Type B pancreatic cell (in vitro differentiated cells): ENCODE measurements around the gene SOBP. TPM values are rescaled to one million over a fixed set of nuclear protein-coding genes. Genes with fewer than 3 reads are reported as not detected.

Experiments
- DNase-seq: peaks from one replicate; pipeline ENCODE4 v3.0.0; 2021; ENCODE audit warnings: mixed read lengths; ENCODE audit not compliant: unreplicated experiment; ENCODE audit errors: extremely low spot score
- H3K27ac Mint-ChIP-seq: 2 replicates; pipeline ENCODE4 v1.8.0; 2021; ENCODE audit warnings: mild to moderate bottlenecking, mixed read lengths
- H3K27me3 Mint-ChIP-seq: 2 replicates; pipeline ENCODE4 v1.8.0; 2021; ENCODE audit warnings: mixed read lengths
- H3K36me3 Mint-ChIP-seq: 2 replicates; pipeline ENCODE4 v1.8.0; 2021; ENCODE audit warnings: mixed read lengths
- H3K4me1 Mint-ChIP-seq: one replicate; pipeline ENCODE4 v1.8.0; 2021; ENCODE audit warnings: mixed read lengths; ENCODE audit not compliant: unreplicated experiment
- H3K4me3 Mint-ChIP-seq: 2 replicates; pipeline ENCODE4 v1.8.0; 2021; ENCODE audit warnings: mild to moderate bottlenecking, mixed read lengths
- H3K9me3 Mint-ChIP-seq: 2 replicates; pipeline ENCODE4 v1.8.0; 2021; ENCODE audit warnings: mixed read lengths
- total RNA-seq: library from RNA; stranded (reverse); gene quantifications from 2 replicates; pipeline ENCODE4 v1.2.1, GENCODE V29; 2021; ENCODE audit warnings: low replicate concordance
- TF ChIP-seq, protein P1 (sequence below): fragments of 200-600 bp; sonication (generic); conservative IDR thresholded peaks from 2 replicates; pipeline ENCODE4 v1.5.0; 2021; ENCODE audit warnings: antibody characterized with exemption, mild to moderate bottlenecking

SOBP gene
- total RNA-seq, 1 donor from 2014 or later: 19.4 TPM

DNA sequence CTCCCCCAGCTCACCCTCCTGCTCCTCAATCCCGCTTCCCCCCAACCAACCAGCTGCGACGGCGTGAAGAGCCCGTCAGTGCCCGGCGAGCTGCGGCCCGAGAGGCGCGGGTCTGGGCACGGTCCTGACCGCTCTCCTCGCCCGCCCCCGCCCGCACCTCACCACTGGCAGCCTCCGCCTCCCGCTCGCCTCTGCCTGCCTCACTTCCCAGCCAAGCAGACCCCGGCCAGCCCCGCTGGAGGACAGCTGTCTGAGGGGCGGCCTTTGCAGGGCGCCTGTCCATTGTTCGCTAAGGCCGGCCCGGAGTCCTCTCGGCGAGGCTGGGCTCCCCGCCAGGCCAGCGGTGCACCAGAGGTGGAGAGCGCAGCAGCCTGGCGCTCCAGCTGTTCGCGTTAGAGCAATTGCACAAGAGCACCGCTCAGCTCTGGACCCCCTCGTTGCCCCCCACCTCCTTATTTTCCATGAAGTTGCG is 1.3 kb downstream of the SOBP start:
- no peaks in the 10 kb centered on the region for H3K9me3 Mint-ChIP-seq
- H3K27ac Mint-ChIP-seq: no peak overlapping the region
- H3K4me1 Mint-ChIP-seq: peaks cover 26% of the 10 kb centered on the region
- H3K4me3 Mint-ChIP-seq: no peak overlapping the region
- H3K27me3 Mint-ChIP-seq: peaks cover 45% of the 10 kb centered on the region
- peak; percentile 76 for DNase-seq
- TF ChIP-seq, protein P1, sequence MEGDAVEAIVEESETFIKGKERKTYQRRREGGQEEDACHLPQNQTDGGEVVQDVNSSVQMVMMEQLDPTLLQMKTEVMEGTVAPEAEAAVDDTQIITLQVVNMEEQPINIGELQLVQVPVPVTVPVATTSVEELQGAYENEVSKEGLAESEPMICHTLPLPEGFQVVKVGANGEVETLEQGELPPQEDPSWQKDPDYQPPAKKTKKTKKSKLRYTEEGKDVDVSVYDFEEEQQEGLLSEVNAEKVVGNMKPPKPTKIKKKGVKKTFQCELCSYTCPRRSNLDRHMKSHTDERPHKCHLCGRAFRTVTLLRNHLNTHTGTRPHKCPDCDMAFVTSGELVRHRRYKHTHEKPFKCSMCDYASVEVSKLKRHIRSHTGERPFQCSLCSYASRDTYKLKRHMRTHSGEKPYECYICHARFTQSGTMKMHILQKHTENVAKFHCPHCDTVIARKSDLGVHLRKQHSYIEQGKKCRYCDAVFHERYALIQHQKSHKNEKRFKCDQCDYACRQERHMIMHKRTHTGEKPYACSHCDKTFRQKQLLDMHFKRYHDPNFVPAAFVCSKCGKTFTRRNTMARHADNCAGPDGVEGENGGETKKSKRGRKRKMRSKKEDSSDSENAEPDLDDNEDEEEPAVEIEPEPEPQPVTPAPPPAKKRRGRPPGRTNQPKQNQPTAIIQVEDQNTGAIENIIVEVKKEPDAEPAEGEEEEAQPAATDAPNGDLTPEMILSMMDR: no peak
- peaks cover 4% of the 10 kb centered on the region for H3K36me3 Mint-ChIP-seq

DNA sequence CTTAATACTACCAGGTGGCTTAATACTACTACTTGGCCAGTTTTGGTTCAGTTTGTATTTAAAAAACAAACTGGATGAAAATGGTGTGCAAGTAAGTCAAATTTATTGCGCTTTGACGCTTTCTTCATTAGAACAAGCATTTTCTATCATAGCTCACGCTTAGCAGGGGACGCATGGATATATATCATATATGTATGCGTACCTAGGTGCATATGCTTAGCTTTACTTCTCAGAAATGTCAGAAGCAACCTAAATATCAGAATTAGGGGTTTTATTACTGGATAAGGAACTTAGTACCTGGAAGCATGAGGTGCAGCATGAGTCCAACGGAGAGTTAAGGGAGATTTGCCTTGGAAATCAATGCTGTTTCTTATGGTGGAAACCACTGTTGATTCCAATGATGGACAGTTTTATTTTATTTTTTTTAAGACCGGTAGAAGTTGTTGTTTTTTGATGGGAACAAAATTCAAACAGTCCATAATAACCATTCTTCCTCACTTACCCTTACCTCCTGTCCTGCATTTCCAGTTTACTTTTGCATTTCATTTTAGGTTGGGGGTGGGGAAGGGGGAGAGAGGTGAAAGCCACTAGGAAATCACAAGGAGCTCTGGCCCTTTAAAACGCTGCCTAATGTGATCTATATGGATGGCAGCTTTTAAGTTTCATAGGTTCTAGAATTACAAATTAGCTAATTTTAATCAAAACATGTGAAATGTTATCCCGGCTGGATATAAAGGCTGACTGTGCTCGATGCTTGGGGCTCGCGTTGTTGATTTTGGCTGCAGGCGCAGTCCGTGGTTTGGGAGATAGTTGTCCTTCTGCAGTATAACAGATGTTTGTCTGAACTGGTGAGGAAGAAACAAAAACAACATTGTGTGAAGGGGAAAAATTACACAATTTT is 2.1 kb downstream of the SOBP start:
- Mint-ChIP-seq H3K27ac (no peak overlapping the region), H3K4me1 (peaks cover 30% of the 10 kb centered on the region), H3K9me3 (no peaks in the 10 kb centered on the region), H3K36me3 (no peaks in the 10 kb centered on the region), H3K27me3 (peaks cover 39% of the 10 kb centered on the region), H3K4me3 (no peak overlapping the region)
- DNase-seq: no peak
- TF ChIP-seq, protein P1: no peak

DNA sequence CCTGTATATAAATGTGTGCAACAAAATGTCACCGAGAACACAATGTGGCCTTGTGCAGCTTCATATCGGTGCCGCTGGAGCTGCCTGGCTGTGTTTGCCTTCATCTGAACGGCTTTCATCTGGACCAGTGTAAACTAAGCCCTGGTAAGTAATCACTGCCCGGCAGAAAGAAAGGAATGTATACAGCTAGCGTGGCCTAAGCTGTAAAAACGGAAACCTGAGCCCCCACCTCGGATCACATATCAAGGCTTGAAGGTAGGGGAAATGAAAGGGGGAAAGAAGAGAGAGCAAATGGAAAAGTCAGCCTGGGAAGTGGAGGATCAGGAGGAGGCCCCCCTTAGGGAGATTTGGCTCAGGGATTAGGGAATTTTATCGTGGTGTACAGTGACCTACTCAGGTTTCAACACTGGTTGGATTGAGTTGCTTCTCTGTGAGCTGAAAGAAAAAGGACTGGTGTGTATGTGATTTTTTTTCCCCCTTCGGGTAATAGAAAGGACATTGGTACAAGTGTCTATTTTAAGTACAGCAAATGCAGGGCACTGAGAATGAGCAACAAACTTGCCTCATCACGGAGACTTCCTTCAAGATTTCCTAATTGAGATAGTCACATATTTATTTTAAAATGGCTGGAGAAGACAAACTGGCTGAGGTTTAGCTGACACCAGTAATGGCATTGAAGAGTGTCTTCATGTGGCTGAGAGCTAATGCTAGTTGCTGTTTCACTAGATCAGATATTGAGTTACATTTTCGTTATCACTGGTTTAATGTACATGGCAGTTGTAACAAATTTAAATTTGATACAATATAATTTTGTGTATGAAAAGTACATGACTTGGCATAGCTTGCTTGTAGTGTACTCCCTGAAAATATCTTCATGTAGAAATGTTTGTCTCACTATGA is 3.5 kb downstream of the SOBP start:
- no peak for DNase-seq
- H3K27me3 Mint-ChIP-seq: peaks cover 25% of the 10 kb centered on the region

DNA sequence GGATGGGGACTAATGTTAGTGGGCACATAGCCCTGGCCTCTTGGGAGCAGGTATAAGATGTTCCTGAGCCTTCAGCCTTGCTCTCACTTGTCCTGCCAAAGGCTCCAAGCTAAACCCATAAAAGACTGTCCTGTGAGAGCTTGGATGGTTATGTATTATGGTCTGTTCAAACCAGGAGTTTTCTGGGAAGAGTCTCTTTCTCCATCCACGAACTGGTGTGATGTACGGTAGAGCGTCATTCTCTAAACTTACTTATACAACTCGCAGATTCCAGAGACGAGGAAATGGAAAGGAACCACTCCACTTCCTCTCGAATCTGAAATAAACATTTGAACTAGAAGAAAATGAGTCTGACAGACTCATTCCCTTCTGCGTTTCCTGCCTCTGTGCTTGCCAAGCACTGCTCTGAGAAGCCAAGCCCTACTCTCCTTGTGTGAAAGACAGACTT is 5.3 kb downstream of the SOBP start:
- H3K27ac Mint-ChIP-seq: no peak overlapping the region
- H3K9me3 Mint-ChIP-seq: no peaks in the 10 kb centered on the region
- DNase-seq: no peak
- no peaks in the 10 kb centered on the region for H3K36me3 Mint-ChIP-seq
- peaks cover 33% of the 10 kb centered on the region for H3K4me1 Mint-ChIP-seq
- TF ChIP-seq, protein P1: no peak
- H3K27me3 Mint-ChIP-seq: peaks cover 17% of the 10 kb centered on the region
- H3K4me3 Mint-ChIP-seq: peak overlapping the region; percentile 36

More for the DNA sequence above, 3.5 kb downstream of the SOBP start:
- Mint-ChIP-seq H3K4me3 (no peak overlapping the region), H3K36me3 (no peaks in the 10 kb centered on the region), H3K4me1 (peaks cover 28% of the 10 kb centered on the region), H3K27ac (no peak overlapping the region), H3K9me3 (no peaks in the 10 kb centered on the region)
- TF ChIP-seq, protein P1: no peak

DNA sequence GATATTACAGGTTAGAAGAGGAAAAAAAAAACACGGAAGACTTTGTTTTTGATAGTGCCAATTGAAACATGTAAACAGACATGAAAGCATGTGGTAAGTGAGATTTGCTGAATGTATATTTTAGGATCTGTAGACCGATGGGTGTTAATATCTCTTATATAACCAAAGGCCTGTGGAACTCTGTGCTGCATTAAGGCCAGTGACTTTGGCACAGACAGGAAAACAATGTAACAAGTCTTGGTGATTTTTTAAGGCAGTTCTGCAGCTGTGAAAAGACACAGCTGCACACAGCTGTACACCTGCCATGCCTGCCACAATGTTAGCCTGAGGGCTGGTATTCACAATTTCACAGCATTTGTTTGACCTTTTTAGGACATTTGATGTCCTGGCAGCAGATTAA is 6.1 kb downstream of the SOBP start:
- TF ChIP-seq, protein P1: no peak
- H3K27ac Mint-ChIP-seq: no peak overlapping the region

More for the DNA sequence above, 6.1 kb downstream of the SOBP start:
- Mint-ChIP-seq H3K27me3 (peaks cover 12% of the 10 kb centered on the region), H3K9me3 (no peaks in the 10 kb centered on the region), H3K4me1 (peaks cover 33% of the 10 kb centered on the region), H3K36me3 (no peaks in the 10 kb centered on the region), H3K4me3 (no peak overlapping the region)
- DNase-seq: no peak
